GM21723 (cell line): ENCODE data around the gene CTBS.

ENCODE experiments used
- ATAC-seq: cut with Tn5 transposase; IDR thresholded peaks from one replicate; pipeline ENCODE4 v1.9.1; 2021; ENCODE audit warnings: mild to moderate bottlenecking, moderate library complexity; ENCODE audit not compliant: unreplicated experiment

Gene CTBS

GRCh38 chr1:84506729-84507453 is 67.3 kb downstream of the CTBS start:
- ATAC-seq = no peak

- ATAC-seq = peak; percentile 82
Observed at GRCh38 chr1:84506002-84506728, 68.1 kb downstream of the CTBS start, which contains the start of the genes GNG5 and SPATA1. Gene GNG5 (minus strand): TSS chr1:84506581. CDS start chr1:84506091, 490 bp downstream. Gene SPATA1 (plus strand): TSS chr1:84506386. CDS start chr1:84516360, 9,974 bp downstream.

GRCh38 chr1:84505493-84506001 is 68.7 kb downstream of the CTBS start:
- ATAC-seq = peak; percentile 37

- no peak for ATAC-seq
Observed at GRCh38 chr1:84504580-84505492, 69.4 kb downstream of the CTBS start.

- no peak for ATAC-seq
Observed at GRCh38 chr1:84502927-84503326, 71.3 kb downstream of the CTBS start.
